COR-L47 (cell line): ENCODE results near the gene CHRNA4.
"Not testable (repeated sequence)": the region's sequence is repeated elsewhere in the genome, so short reads cannot be mapped to it uniquely, and the experiment has no call there.

Experiments
- DNase-seq: peaks from one replicate; lab custom pipeline; 2025; lab: John Stamatoyannopoulos, UW

CHRNA4 gene

GRCh38 chr20:63308218-63308911 is 52.8 kb downstream of the CHRNA4 start:
- no peak for DNase-seq

DNA sequence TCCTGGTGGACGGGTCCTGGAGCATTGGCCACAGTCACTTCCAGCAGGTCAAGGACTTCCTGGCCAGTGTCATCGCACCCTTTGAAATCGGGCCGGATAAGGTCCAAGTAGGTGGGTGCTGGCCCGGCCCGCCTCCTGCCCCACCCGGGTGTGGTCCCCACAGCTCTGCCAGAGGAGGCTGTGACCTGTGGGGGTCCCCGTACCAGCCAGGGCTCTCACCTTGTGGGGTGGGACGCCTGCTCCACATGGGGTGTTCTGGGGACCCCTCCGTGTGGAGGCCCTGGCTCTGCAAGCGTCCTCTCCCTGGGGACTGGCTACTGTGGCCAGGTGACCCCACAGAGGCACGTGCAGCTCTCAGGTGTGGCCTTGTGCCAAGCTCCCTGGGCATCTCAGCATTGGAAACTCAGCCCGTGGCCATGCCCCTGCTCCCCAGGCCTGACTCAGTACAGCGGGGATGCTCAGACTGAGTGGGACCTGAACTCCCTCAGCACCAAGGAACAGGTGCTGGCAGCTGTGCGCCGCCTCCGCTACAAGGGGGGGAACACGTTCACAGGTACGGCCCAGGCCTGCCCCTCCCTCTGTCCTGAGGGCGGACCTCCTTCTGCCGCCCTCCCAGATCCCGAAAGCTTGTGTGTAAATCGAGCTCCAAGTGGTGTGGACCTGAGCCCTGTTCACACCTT is 53.5 kb downstream of the CHRNA4 start:
- no peak for DNase-seq

GRCh38 chr20:63306673-63307537 is 54.2 kb downstream of the CHRNA4 start:
- no peak for DNase-seq

- not testable (repeated sequence) for DNase-seq
These were observed 55.0 kb downstream of the CHRNA4 start for GRCh38 chr20:63305933-63306672.

- DNase-seq = no peak
These were observed 55.8 kb downstream of the CHRNA4 start for GRCh38 chr20:63305393-63305792.

- no peak for DNase-seq
These were observed 58.0 kb downstream of the CHRNA4 start for GRCh38 chr20:63303095-63303666.

GRCh38 chr20:63301671-63302070 is 59.5 kb downstream of the CHRNA4 start:
- no peak for DNase-seq

DNA sequence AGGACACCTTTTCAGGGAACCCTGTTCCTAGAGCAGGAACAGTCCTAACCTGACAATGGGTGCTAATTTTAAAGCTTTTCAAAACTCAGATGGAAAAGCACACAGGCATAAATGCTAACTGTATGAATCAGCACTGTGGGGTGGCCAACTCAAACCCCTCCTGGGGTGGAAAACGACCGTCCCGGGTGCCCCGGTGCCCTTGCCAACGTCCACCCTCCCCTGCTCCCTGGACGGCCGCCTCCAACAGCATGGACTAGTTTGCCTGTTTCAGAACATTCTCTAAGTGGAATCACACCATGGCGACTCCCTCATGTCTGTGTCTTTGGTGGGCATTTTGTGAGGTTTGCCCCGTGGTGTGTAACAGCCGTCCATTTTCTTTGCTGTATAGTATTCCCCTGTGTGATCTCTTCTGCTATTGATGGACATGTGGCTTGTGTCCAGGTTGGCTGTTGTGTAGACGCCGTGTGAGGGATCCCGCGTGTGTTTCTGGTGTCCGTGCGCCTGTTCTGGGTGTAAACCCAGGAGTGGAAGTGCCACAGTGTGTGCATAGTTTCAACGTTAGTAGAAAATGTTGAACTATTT is 62.3 kb downstream of the CHRNA4 start:
- DNase-seq = no peak

DNA sequence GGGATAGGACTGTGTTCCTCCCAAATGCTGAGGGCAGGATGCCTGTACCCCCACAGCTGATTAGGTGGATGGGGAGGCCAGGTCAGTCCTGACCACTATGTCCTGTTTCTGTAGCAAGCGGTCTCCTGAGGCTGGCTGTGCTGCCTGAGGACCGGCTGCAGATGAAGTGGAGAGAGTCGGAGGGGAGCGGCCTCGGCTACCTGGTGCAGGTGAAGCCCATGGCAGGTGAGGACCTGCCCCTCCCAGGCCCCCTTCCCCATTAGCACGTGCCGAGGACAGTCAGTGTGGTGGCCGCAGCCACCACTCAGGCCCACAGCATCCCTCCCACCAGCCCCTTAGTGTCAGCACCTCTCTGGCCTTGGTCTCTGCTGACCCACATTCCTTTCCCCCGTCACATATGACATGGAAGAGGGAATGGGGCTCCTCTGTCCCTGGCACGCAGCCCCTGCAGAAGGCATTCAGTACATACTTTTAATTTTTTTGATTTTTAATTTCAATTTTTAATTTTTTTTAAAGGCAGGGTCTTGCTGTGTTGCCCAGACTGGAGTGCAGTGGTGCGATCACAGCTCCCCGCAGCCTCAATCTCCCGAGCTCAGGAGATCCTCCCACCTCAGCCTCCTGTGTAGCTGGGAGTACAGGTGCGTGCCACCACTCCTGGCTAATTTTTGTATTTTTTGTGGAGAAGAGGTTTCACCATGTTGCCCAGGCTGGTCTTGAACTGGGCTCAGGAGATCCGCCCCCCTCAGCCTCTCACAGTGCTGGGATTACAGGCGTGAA is 63.2 kb downstream of the CHRNA4 start:
- no peak for DNase-seq

- DNase-seq = no peak
These were observed 63.8 kb downstream of the CHRNA4 start for GRCh38 chr20:63297371-63297781.

- no peak for DNase-seq
These were observed 64.4 kb downstream of the CHRNA4 start for GRCh38 chr20:63296531-63297299.

GRCh38 chr20:63295846-63296245 is 65.3 kb downstream of the CHRNA4 start:
- no peak for DNase-seq

DNA sequence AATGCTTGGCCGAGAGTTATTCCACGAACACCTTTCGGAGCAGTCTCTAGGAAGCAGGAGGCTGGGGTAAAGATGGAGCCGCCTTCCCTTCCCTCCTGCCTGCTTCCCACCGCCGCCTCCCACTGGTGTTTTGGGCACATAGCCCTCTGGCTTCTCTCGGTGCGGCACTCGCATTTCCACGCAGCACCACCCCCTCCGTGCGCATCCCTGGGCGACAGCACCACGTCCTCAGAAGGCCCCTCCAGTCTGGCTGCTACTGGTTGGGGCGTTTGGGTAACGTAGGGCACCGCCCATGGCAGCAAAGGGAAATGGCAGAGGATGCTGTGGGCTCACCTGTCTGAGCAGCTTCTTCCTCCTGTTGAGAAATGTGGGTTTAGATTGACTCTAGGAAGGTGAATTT is 65.7 kb downstream of the CHRNA4 start:
- no peak for DNase-seq

DNA sequence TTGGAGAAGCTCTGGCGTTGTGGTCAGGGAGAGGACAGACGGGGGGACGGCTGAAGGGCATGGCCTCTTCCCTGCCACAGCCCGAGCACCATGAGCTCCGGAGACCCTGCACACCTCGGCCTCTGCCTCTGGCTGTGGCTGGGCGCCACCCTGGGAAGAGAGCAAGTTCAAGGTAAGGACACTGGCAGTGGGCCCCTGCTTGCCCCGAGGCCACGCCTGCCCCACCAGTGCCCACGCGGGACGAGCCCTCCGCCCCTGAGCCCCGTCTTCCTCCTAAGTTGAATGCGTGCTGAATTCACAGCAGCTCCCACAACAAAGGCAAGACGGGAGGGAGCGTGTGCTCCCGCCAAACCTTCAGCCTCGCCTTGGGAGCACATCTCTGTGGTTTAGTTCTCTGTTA is 66.1 kb downstream of the CHRNA4 start:
- no peak for DNase-seq

- no peak for DNase-seq
These were observed 66.6 kb downstream of the CHRNA4 start for GRCh38 chr20:63294536-63294900.

DNA sequence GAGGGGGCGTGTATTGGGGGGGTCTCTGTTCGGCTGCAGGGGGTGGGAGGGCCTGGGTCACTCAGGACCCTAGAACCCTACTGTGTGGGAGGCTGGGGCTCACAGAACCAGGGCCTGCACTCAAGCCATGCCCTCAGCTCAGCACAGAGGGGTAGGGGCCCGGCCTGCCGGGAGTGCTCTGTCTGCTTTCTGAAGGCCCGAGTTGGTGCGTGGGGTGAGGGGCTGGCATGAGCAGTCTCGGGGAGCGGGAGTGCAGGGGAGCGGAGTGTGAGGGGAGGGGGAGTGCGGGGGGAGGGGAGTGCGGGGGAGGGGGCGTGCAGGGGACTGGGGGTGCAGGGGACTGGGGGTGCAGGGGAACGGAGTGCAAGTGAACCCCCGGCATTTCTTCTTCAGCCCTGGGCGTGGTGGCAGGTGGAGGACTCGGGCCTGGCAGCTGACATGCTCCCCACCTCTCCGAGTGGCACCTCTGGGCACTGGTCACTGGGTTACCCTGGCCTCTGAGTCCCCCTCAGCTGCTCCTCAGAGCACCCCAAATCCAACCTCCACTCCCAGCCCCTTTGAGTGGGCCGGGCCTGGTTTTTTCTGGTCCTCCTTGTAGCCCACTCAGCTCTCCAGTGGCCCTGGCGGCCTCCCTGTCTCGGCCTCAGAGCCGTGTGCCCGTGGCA is 67.1 kb downstream of the CHRNA4 start:
- DNase-seq = no peak

- no peak for DNase-seq
These were observed 67.7 kb downstream of the CHRNA4 start for GRCh38 chr20:63293456-63293855.
